GOT3 (cell line): ENCODE measurements around the gene JAK2.

Experiments
- DNase-seq: peaks from one replicate; lab custom pipeline; 2025; ENCODE audit warnings: mixed read lengths; lab: John Stamatoyannopoulos, UW

JAK2 gene

GRCh38 chr9:5140151-5140550 lies 155.1 kb downstream of the JAK2 start:
- no peak for DNase-seq

DNA sequence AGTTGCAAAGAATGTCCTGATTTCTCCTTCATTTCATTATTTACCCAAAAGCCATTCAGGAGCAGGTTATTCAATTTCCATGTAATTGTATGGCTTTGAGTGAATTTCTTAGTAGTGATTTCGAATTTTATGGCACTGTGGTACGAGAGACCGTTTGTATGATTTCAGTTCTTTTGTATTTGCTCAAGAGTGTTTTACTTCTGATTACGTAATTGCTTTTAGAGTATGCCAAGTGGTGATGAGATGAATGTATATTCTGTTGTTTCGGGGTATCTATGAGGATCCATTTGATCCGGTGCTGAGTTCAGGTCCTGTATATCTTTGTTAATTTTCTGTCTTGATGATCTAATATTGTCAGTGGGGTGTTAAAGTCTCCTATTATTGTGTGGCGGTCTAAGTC lies 159.1 kb downstream of the JAK2 start:
- DNase-seq = no peak

GRCh38 chr9:5146241-5146640 lies 161.2 kb downstream of the JAK2 start:
- DNase-seq = no peak
